Left lobe of liver (tissue), 2 donors: ENCODE results near the gene AGBL4. TPM values are rescaled to one million over a fixed set of nuclear protein-coding genes. Genes with fewer than 3 reads are reported as not detected.

Experiments
- ATAC-seq: fragments of 200-7000 bp; cut with Tn5 transposase; one replicate; pipeline ENCODE4 v1.9.1; 2020; ENCODE audit warnings: mild to moderate bottlenecking, moderate library complexity
- DNase-seq: peaks from one replicate; pipeline ENCODE4 v3.0.0-alpha.2; 2020; ENCODE audit warnings: low spot score
- total RNA-seq: library from RNA; stranded (reverse); gene quantifications from one replicate; pipeline ENCODE4 v1.2.1, GENCODE V29; 2021
- donor health status: DM: no; HTN: no; CAD: no; lungs with moderate emphysema.
- donor health status: DM: no; HTN: yes; CAD: no.

AGBL4 gene
- total RNA-seq, 1 donor from 2014 or later: 2.2 TPM

DNA sequence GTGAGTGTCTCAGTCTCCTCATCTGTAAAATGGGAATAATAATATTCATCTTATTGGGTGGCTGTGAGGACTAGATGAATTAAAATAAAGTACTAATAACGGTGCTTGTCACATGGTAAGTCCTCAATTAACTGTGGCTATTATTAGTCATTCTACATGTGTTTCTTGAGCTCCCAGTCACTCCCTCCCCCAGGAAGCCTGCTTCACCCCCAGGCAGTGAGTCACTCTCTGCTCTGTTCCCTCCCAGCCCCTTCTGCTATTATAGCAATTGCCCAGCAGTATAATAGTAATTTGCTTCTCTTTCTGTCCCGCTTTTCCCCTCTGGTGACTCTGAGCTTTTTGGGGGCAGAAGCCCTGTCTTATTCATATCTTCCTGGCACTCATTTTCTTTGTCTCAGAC, 1349.1 kb downstream of the AGBL4 start:
- DNase-seq (no peak), ATAC-seq (no peak)

DNA sequence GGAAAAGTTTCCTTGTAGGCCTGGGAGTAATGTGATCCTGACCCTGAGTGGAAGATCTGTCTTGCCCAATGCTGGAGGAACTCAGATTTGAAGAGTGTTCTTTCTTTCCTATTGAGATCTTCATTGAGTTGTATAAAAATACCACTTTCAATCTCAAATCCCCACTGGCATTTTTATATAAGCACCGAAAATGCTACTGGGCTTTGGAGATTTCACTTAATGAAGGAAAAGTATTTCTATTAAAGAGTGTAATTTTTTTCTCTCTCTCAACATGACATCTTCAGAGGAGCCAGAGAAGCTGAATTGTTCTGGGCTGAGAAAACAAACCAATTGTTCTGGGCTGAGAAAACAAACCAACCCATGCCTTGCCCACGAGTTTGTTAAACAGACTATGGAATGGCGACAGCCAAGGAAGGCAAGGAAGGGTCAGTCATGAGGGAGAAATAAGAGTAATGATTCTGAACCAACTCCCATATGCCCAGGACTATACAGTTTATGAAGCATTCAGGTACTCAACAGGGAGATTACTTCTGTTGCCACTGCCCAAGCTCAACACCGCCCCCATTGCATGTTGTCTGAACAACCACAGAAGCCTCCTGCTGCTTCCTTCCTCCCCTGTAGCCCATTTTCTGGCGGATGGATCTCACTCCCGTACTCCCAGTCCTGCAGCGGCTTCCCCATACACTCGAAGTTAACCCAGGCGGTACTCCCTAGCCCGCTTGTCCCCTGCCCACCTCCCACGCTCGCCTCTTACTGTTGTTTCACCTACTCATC, 1350.2 kb downstream of the AGBL4 start:
- DNase-seq (no peak), ATAC-seq (no peak)

DNA sequence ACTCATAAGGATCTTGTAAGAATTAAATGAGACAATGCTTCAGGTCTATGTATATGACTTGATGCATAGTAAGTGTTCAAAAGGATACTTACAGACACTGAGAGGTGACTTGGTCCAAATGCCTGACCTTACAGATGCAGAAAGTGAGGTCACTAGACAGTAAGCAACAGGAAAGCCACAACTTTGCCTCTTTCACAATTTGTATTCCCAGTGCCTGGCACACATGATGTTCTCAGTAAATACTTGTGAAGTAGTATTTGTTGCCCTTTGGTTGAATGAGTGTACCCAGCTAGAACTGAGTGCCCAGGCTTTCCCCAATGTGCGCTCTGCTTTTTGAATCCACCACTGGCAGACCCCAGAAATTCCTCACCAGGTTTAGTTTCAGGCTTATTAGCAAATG, 1352.2 kb downstream of the AGBL4 start:
- ATAC-seq: no peak
- no peak for DNase-seq

DNA sequence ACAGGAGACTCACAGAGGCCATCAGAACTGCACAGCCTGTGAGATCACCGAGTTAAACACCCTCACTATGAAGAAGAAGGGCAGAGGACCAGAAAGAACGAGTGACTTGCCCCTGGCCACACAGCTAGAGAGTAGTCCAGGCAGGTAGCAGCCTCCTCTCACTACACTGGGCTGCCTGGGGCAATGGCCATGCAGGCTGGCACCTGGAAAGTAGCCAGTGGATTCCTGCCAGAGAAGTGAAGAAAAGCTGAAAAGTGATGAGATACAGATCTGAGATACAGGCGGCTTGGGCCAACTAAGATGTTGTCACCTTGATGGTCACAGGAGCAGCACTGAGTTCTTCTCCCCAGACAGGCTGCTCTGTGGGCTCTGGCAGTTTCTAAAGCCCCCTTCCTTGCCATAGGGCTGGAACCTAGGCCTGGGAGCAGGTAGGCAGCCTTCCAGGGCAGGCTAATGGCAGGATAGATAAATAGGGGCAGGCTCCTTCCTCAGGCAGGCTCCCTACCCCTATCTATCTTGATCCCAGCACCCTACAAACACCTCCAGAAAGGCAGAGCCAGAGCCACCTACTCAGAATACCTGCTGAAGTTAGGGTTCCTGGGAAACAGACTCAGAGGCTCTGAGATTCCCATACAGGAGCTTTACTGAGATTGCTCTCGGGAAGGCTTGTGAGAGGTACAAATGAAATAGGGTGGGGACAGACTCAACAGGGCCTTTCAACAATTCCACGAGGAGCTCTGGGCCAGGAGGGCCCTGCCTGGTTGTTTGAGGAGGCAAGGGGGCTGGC, 1353.3 kb downstream of the AGBL4 start:
- DNase-seq (peak; percentile 75), ATAC-seq (peak; percentile 92)

DNA sequence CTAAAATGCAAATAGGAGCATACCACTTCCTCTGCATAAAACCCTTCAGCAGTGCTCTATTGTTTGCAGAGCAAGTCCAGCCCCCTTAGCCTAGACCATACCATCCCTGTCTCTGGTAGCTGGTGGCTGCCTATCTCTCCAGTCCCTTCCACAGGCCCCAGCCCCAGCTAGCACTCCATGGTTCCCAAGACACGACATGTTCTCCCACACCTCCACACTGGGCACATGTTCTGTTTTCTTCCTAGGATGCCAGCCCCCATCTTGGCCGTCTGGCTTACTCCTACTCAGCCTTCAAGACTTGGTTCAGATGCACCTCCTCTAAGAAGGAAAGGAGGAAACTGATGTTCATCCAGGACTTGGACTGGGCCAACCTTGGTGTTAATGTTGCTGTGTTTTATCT, 1355.4 kb downstream of the AGBL4 start:
- no peak for DNase-seq

DNA sequence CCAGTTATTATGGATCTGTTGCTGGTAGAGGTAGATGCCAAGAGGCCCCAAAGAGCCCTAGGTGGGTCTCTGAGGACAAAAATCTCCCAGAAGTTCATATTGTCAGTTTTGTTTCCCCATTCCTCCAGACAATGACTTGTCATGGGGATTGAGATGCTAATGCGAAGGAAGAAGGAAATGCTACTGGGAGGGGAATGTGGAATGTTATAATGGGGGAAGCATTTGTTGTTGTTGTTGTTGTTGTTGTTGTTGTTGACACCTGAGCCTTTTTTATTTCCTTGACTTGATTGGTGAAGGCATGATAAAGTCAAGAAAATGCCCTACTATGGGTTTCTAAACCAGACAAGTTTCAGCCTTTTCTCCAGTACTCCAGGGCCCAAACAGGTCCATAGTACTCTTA, 1356.0 kb downstream of the AGBL4 start:
- ATAC-seq (no peak), DNase-seq (no peak)

More for the DNA sequence above, 1355.4 kb downstream of the AGBL4 start:
- no peak for ATAC-seq

DNA sequence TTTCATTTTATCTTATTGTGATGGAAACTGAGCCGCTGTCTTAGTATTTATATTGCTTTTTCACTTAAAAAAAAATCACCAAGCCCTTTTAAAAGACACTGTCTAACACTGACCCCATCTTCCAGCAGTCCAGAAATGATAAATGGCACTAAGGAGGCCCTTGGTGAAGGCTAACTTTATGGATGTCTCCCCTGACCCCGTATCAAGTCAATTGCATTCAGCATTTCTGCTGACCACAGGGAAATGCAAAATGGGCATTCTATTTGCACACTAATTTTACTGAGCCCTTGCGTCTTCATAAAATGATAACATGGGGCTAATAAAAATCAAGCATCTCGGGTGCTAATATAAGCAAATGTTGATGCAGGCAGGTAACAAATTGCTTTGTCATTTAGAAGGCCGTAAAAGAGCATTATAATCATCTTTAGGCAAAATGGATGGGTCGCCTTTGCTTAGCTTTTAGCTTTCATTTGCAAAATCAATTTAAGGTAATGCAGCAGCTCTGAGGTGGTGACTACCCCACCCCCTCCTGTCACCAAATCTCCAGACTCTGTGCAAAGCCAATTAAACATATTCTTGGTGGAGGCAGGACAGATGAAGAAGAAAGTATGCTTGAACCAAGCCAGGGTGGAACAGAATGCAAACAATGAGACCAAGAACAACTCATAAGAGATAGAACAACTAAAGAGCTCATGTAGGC, 1357.9 kb downstream of the AGBL4 start:
- DNase-seq: no peak
- ATAC-seq: no peak

DNA sequence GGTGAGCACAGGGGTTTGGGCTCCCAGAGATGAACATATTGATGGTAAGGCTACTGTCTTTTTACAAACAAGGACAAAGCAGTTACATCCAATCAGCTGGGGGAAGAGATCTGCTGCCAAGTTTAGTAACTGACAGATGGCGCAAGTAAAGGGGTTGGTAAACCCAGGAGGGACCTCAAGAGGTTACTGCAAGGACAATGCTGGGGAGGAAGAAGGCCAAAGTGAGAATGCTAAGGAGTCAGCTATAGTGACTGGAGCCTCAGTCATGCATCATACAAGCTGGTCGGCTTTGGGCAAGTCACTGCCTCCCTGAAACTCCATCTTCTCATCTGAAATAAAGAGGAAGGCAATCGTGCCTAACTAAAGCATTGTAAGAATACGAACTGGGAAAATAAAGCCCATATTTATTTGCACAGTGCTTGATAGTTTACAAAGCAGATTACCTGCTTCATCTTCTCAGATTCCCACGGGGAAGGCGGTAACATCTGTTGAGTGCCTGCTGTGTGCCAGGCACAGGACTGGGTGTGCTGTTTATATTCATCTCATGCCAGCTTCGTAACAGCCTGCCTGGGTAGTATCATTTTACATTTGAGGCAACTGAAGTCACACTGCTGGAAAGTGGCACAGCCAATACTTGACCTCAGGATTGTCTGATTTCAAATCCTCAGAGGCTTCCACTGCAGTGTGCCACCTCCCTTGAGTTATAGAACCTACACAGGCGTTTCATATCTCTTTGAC, 1361.9 kb downstream of the AGBL4 start:
- DNase-seq: no peak
- ATAC-seq: no peak

DNA sequence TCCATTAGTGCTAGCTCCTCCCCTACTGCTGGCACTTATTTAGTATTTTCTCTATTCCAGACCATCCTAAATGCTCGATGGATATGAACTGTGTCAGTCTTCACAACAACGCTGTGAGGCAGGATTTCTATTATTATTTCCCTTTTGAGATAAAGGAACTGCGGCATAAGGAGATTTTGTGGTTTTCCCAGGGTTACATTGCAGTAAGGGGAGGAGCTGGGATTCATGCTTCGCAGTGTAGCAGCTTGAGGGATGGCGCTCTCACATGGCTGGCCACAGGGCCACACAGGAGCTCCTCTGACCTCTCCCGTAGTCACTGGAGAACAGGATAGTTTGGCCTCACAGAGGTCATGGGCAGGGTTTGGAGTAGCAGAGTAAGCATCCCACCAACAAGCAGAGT, 1364.0 kb downstream of the AGBL4 start:
- ATAC-seq (no peak), DNase-seq (no peak)

DNA sequence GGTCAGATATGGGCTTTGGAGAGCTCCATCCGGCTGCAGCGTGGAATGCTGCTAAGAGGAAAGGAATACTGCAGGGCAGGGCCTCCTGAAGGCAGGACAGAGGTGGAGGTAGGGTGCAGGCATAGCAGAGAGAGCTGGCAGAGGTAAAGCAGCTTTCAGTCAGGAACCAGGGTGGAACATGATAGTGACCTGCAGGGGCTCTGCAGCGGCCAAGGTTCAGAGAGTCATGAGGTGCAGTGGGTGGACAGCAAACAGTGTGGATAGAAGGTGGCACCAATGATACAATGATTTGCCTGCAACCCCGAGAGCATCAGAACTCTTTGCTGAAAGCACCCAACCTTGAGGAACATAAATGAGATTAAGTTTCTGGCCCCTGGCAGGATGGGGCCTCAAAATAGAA, 1366.3 kb downstream of the AGBL4 start:
- DNase-seq (peak; percentile 58), ATAC-seq (peak; percentile 90)

DNA sequence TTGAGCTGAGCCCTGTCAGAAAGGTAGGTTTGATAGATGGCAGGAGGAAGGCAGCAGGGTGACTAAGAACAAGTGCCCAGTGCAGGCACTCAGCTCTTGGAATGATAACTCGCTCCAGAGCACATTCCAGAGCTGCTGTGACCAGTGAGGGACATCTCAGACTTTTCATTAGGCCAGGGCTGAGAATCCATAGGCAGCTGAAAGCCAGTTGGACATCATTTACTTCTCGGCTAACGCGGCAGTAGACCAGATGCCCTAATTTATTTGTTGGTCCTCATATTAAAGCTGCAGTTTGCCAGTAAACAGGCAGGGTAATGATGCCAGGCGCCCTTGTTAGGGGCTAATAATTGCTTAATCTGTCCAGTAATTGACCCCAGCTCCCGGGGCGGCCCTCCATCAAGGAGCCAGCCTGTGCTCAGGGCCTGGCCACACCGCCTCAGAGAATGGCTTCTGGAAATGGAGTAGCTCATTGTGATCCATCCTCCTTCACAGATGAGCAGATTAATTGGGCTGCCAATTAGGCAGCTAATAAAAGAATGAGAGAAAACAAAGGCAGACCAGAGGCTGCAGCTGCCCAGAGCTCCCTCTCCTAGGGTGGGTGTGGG, 1369.0 kb downstream of the AGBL4 start:
- DNase-seq (no peak), ATAC-seq (no peak)

DNA sequence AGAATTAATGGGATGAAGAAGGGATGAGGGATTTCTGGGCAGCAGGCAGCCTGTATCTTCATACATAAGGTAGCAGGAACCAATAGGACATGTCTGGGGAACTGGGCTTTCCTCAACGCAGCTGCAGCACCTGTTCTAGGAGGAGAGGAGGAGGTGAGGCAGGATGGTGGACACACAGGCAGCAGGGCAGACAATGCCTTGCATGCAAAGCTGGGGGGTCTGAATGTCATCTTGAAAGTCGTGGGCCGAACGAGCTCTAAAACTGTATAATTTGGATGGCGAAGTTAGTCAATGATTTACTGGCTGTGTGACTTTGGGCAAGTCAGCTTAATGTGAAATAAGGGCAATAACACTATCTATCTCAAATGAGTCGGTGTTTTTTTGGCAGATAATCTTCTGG, 1371.4 kb downstream of the AGBL4 start:
- peak; percentile 48 for ATAC-seq
- no peak for DNase-seq

DNA sequence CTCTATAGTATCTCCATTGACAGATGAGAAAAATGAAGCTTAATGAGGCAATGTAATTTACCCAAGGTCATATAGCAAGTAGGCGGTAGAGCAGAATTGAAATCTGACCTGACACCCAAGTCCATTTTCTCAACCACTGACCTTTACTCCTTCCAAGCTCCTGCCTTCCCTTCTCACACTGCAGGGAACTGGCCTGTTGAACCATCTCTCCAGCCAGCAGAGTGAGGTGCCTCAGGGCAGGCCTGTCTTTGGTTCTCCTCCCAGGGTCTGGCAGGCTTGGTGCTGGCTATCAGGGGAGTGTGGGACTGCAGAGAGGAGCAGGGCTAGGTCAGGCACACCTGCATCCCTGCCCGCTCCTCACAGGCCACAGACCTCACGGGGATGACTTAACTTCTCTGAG, 1373.9 kb downstream of the AGBL4 start:
- DNase-seq (no peak), ATAC-seq (peak; percentile 78)

DNA sequence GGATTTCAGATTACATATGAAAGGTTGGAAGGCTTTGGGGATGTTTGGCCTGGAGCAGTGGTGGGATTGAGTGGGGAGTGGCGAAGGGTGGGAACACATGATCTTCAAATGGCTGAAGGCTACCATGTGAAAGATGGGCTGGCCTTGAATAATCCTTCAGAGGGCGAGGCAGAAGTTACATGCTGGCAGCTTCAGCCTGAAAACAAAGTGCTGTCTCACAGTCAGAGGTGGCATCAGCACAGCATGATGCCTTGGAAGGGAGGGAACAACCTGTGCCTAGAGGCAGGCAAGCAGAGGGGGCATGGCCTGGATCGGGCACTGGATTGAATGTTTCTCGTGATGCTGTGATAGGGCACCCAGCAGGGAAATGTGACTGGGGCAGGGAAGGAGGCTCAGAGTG, 1377.9 kb downstream of the AGBL4 start:
- no peak for DNase-seq
- ATAC-seq: no peak

DNA sequence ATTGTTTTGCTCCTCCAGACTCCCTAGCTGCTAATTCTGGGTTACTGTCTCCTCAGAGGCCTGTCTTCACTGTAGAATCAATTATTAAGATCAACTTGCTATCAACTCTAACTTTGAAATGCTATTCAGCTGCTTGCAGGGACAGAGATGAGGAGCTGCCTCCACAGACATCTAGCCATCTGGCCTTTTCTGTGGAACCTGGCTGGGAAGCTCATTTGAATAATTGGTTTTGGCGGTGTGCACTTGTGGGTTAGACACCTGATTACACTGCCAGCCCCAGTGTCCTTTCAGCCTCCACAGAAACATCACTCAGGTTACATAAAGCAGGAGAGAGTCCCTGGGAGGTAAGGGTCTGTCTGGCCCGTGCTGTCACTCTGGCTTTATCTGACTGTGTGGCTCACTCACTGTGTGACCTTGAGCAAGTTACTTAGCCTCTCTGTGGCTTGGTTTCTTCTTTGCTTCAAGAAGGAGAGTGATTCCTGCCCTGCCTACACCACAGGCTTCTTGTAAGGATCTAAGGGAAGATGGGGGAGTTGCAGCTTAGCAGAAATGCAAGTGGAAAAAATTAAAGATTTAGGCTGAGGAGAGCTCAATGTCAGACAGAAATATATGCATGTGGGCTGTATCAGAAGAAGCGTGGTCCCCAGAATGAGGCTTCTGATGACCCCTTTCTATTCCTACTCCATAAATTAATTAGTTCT, 1378.7 kb downstream of the AGBL4 start:
- ATAC-seq: no peak
- no peak for DNase-seq

DNA sequence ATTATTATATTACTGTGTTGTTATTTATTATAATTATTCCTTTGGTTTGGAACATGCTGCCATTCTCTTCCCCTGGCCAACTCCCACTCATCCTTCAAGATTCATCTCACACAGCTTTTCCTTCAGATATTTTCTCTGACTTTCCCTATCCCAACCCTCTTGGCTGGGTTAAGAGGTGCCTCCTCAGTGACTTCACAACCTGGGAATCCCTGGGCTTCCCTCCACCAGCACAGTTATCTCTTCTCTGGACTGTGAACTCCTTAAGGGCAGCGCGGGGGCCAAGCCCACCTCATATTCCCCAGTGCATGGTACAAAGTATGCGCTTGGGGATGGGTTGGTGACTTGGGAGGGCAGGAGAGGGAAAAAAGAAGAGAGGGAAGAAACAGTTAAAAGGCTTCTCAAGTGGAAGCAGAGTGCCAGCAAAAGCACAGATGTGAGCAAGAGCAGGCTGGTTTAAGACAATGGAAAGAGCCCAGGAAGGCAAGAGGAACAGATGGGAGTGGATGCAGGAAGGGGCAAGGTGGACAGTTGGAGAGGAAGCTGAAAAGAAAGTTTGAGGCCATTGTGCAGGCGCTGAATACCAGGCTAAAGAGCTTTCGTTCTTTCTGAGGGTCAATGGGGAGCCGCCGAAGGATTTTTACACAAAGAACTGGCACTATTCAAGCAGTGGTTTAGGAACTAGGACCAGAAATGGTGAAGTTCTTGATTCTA, 1379.4 kb downstream of the AGBL4 start:
- no peak for ATAC-seq
- DNase-seq: no peak

DNA sequence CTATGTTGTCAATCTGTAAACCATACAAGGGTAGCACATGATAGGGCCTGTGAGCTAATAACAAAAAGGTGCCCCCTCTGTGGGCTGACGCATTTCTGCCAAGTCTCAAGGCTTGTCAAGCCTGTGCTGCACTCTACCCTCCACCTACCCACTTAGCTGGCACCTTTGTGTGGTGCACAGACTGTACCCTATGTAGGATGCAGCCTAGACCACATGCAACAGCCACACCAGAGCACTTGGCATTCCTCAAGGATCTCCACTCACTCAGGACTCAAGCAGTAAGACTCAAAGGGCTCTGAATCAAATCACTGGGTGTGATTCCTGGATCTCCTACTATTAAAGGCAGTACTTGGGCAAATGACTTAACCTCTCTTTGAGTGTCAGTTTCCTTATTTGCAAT, 1380.6 kb downstream of the AGBL4 start:
- DNase-seq (no peak), ATAC-seq (no peak)

DNA sequence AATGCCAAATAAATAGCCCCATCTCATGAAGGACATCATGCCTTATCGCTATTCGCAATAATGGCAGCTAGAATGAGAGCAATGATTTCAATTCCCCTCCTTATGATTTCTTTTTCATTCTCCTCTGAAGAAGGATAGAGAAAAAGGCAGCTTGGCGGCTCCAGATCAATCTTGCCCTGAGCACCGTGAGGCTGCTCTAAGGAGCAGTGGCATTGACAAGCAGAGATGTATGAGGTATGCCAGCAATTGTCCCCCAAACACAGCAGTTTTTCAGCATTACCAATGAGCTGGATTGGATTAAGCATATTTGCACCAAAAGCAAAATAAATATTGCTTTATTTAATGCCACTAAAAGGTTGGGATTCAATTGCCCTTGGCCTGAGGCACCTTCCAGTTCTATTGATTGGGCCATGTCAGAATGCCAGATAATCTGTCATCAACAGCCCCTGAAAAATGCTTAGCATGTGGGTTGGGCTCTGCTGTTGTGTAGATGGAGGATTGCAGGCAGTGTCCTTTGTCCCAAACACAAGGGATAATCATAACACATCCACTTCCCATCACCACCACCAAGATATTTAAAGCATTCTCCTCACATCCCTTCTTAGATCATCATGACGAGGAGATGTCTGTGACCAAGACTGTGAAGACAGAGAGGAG, 1382.8 kb downstream of the AGBL4 start:
- peak; percentile 21 for ATAC-seq
- no peak for DNase-seq

DNA sequence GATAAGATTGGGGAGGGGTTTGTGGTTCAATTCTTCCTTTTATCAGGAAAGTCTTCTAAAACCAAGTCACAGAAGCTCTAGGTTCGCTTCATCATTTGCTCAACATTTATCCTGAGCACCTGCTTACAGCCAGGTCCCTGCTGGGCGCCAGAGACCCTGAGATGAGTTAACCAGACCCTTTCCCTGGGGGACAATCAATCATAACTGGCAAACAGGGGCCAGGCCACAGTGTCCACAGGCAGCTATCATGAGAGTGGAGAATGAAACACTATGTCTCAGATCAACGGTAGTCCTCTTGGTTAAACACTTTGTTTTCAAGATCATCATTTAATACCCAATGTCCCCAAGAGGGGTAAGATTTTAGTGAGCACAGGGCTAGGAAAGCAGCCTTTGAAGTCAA, 1393.9 kb downstream of the AGBL4 start:
- DNase-seq (no peak), ATAC-seq (no peak)
